Panc1 (cell line): ENCODE measurements around the gene MLX.

Experiments used
- CTCF ChIP-seq: fragments of 450-650 bp; IDR thresholded peaks from 2 replicates; pipeline ENCODE4 v1.5.1; 2017; ENCODE audit warnings: mild to moderate bottlenecking
- REST ChIP-seq, 2 experiments: IDR thresholded peaks; 2 replicates each; pipeline ENCODE4 v1.6.1; 2011 to 2012; ENCODE audit warnings: low read depth in 2 of 2, control low read depth in 1 of 2, low read length in 1 of 2, mild to moderate bottlenecking in 1 of 2, moderate library complexity in 1 of 2; ENCODE audit not compliant: insufficient read depth in 1 of 2
- SIN3A ChIP-seq: IDR thresholded peaks from 2 replicates; pipeline ENCODE4 v1.6.1; 2012; ENCODE audit warnings: low read depth, mild to moderate bottlenecking, low read length, moderate library complexity, borderline replicate concordance; ENCODE audit not compliant: insufficient read depth

GRCh38 chr17:42581744-42582270 lies 14.9 kb downstream of the MLX start:
- TF ChIP-seq CTCF (no peak), REST (IDR thresholded peaks at IDR 0.05; ENCODE audit: insufficient read depth in 1 of 2, low read depth in 2 of 2, low read length in 1 of 2) (no peak), SIN3A (no peak)
